OCI-LY3 (cell line): ENCODE data around the gene ATG4A.

ENCODE experiments used
- H2AFZ ChIP-seq: fragments of 200-600, 300-600 bp; shearing (Covaris generic); 2 replicates; pipeline ENCODE4 v1.6.0; 2014; ENCODE audit warnings: antibody characterized with exemption, low read depth, low read length
- H3K27ac ChIP-seq: fragments of 200-600, 300-600 bp; sonication (generic); 2 replicates; pipeline ENCODE4 v1.5.1; 2014; ENCODE audit warnings: mild to moderate bottlenecking, low read length, moderate library complexity, mixed read lengths
- H3K27me3 ChIP-seq: fragments of 200-600, 300-600 bp; sonication (generic); 2 replicates; pipeline ENCODE4 v1.6.1; 2014; ENCODE audit warnings: low read depth, low read length, mixed read lengths
- H3K36me3 ChIP-seq: fragments of 200-600, 300-600 bp; sonication (generic); replicated peaks from 2 replicates; pipeline ENCODE3; 2014; ENCODE audit warnings: low read depth, low read length, mixed read lengths
- H3K4me1 ChIP-seq: fragments of 300-600, 200-600 bp; sonication (generic); 2 replicates; pipeline ENCODE4 v1.6.1; 2014; ENCODE audit warnings: low read length, mixed read lengths
- H3K4me2 ChIP-seq: fragments of 200-600, 300-600 bp; sonication (generic); 2 replicates; pipeline ENCODE4 v1.6.1; 2014; ENCODE audit warnings: low read length, mixed read lengths
- H3K4me3 ChIP-seq: fragments of 300-600, 200-600 bp; sonication (generic); 2 replicates; pipeline ENCODE4 v1.5.1; 2014; ENCODE audit warnings: antibody characterized with exemption, mild to moderate bottlenecking, low read length, moderate library complexity
- H3K79me2 ChIP-seq: fragments of 300-600, 200-600 bp; shearing (Covaris generic); 2 replicates; pipeline ENCODE4 v1.6.1; 2014; ENCODE audit warnings: mild to moderate bottlenecking, low read length, mixed read lengths
- H3K9ac ChIP-seq: fragments of 300-600, 200-600 bp; shearing (Covaris generic); 2 replicates; pipeline ENCODE4 v1.6.0; 2014; ENCODE audit warnings: mild to moderate bottlenecking, low read length, moderate library complexity
- H3K9me3 ChIP-seq: fragments of 200-600, 300-600 bp; shearing (Covaris generic); 2 replicates; pipeline ENCODE4 v1.6.1; 2014; ENCODE audit warnings: low read length, mixed read lengths; ENCODE audit not compliant: insufficient read depth
- H4K20me1 ChIP-seq: fragments of 200-600, 300-600 bp; sonication (generic); 2 replicates; pipeline ENCODE4 v1.6.1; 2016; ENCODE audit warnings: low read length, mixed read lengths; ENCODE audit not compliant: insufficient read depth
- CTCF ChIP-seq: fragments of 200-600, 300-600 bp; sonication (generic); IDR thresholded peaks from 2 replicates; pipeline ENCODE4 v1.5.1; 2014; ENCODE audit warnings: antibody characterized with exemption, low read length, low read depth
- EZH2phosphoT487 ChIP-seq: fragments of 200-600 bp; shearing (Covaris generic); IDR thresholded peaks from 2 replicates; pipeline ENCODE4 v1.6.1; 2018; ENCODE audit warnings: antibody characterized with exemption, mixed run types, low read depth

Gene ATG4A

GRCh38 chrX:108081110-108081509 lies 10.5 kb upstream of the ATG4A start:
- Histone ChIP-seq H3K4me2 (no peak overlapping the region), H3K27me3 (no peaks in the 10 kb centered on the region), H4K20me1 (no peaks in the 10 kb centered on the region), H3K79me2 (no peaks in the 10 kb centered on the region), H3K4me1 (no peaks in the 10 kb centered on the region), H3K9me3 (no peaks in the 10 kb centered on the region), H3K36me3 (peaks cover 5% of the 10 kb centered on the region), H2AFZ (no peak overlapping the region), H3K4me3 (no peak overlapping the region), H3K27ac (no peak overlapping the region), H3K9ac (no peak overlapping the region)
- no peak for TF ChIP-seq CTCF

- Histone ChIP-seq H3K4me1 (peaks cover 7% of the 10 kb centered on the region), H3K27ac (no peak overlapping the region), H3K9me3 (no peaks in the 10 kb centered on the region), H3K4me3 (no peak overlapping the region), H3K9ac (no peak overlapping the region), H3K36me3 (peaks cover 10% of the 10 kb centered on the region), H3K79me2 (peaks cover 23% of the 10 kb centered on the region), H3K4me2 (no peak overlapping the region), H3K27me3 (no peaks in the 10 kb centered on the region), H4K20me1 (no peaks in the 10 kb centered on the region), H2AFZ (no peak overlapping the region)
- TF ChIP-seq EZH2phosphoT487 (no peak), CTCF (no peak)
These were observed 3.8 kb upstream of the ATG4A start for GRCh38 chrX:108087792-108088191.

GRCh38 chrX:108088511-108088910 lies 3.1 kb upstream of the ATG4A start:
- TF ChIP-seq CTCF (no peak), EZH2phosphoT487 (no peak)

GRCh38 chrX:108090491-108091263 lies 901 bp upstream of the ATG4A start:
- H3K79me2 ChIP-seq: peaks cover 23% of the 10 kb centered on the region

More at GRCh38 chrX:108088511-108088910, 3.1 kb upstream of the ATG4A start:
- Histone ChIP-seq H3K4me2 (no peak overlapping the region), H3K4me1 (peaks cover 7% of the 10 kb centered on the region), H2AFZ (no peak overlapping the region), H3K79me2 (peaks cover 23% of the 10 kb centered on the region), H3K4me3 (no peak overlapping the region), H3K9ac (no peak overlapping the region), H4K20me1 (no peaks in the 10 kb centered on the region), H3K27me3 (no peaks in the 10 kb centered on the region), H3K36me3 (peaks cover 10% of the 10 kb centered on the region), H3K27ac (no peak overlapping the region), H3K9me3 (no peaks in the 10 kb centered on the region)

More at GRCh38 chrX:108090491-108091263, 901 bp upstream of the ATG4A start:
- H3K27me3 ChIP-seq: no peaks in the 10 kb centered on the region
- peak overlapping the region; percentile 67; the same call in 1 of the 2 replicates for H2AFZ ChIP-seq
- peak overlapping the region; percentile 91 for H3K9ac ChIP-seq
- no peaks in the 10 kb centered on the region for H4K20me1 ChIP-seq
- peak overlapping the region; percentile 99 for H3K4me3 ChIP-seq
- peak overlapping the region; percentile 93 for H3K4me2 ChIP-seq
- no peak for TF ChIP-seq CTCF
- TF ChIP-seq EZH2phosphoT487: no peak
- peak overlapping the region; percentile 69 for H3K27ac ChIP-seq
- H3K9me3 ChIP-seq: no peaks in the 10 kb centered on the region
- peaks cover 6% of the 10 kb centered on the region for H3K36me3 ChIP-seq
- H3K4me1 ChIP-seq: peaks cover 7% of the 10 kb centered on the region
